Raji (cell line): ENCODE results near the gene KPRP.

Source experiments
- POLR2A ChIP-seq: IDR thresholded peaks from 2 replicates; pipeline ENCODE4 v1.6.1; 2011; ENCODE audit warnings: low read depth, low read length, control low read depth; ENCODE audit not compliant: insufficient read depth

The KPRP gene

GRCh38 chr1:152759453-152760173 lies 1.8 kb downstream of the KPRP start:
- no peak for TF ChIP-seq POLR2A

DNA sequence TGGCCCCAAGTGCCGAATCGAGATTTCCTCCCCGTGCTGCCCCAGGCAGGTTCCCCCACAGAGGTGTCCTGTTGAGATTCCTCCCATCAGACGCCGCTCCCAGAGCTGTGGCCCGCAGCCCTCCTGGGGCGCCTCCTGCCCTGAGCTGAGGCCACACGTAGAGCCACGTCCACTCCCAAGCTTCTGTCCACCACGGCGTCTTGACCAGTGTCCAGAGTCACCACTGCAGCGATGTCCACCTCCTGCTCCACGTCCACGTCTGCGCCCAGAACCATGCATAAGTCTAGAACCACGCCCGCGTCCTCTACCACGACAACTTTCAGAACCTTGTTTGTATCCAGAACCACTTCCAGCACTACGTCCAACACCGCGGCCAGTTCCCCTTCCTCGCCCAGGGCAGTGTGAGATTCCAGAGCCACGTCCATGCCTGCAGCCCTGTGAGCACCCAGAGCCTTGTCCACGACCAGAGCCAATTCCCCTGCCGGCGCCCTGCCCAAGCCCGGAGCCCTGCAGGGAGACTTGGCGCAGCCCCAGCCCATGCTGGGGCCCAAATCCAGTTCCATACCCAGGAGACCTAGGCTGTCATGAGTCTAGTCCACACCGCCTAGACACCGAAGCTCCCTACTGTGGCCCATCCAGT lies 2.8 kb downstream of the KPRP start:
- no peak for TF ChIP-seq POLR2A

DNA sequence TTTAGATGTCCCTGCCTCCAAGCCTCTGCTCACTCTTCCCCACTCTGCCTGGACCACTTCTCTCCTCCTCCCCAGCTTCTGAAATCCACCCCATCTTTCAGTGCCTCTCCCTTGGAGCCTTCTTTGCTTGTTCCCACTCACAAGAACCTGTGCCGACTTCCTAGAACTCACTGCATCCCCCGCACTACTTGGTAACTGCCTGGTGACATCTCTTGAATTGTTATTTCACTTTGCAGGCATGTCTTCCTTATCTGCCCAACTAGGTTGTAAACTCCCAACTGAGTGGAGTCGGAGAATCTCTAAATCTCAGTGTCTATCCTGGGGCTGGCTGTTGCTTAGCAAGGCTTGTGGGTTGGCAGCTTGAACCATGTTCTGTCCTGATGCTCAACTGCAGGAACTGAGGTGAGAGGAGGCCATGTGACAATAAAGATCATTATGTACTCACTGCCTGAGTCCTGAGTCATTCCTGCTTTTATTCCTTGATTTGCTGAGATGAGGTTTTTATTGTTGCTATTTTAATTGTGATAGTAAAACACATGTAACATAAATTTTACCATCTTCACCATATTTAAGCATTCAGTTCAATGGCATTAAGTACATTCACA lies 3.9 kb downstream of the KPRP start:
- no peak for TF ChIP-seq POLR2A

GRCh38 chr1:152768847-152769533 lies 11.2 kb downstream of the KPRP start:
- no peak for TF ChIP-seq POLR2A

DNA sequence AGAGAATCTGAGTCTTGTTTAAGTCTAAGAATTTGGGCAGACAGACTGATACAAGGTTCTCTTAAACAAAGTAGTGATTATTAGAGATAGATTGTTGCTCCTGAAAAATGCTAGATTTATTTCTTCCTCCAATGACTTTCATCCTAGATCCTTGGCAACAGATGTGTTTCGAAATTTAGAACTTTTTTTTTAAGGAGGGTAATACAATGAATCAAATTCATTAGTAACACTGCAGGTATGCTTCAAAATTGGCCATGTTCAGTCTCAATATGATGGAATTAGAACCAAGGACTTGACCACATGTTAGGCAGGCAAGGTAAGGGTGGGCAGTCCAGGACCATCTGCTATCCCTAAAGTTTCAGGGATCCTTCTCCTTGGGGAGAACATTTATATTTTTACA lies 12.6 kb downstream of the KPRP start:
- no peak for TF ChIP-seq POLR2A

DNA sequence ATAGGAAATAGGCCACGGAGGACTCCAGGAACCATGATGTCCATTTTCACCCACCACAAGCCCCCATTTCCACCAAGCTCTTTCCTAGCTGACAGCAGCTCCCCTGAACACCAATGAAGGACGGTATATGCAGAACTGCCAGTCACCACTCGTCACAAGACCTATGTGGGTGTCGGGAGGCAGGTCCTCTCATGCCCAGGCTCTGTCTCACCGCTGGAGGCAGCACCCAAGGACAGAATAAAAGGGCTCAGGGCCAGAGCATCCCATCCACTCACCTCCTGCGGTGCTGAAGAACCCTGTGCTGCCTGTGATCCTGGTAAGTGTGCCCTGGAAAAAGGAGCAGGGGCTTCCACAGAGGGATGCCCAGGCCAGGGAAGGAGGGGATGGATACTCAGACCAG lies 17.1 kb downstream of the KPRP start, which contains the start of gene LCE1F:
Gene LCE1F (plus strand): TSS at position 266 of the 400 bp plus-strand sequence. CDS start 1,232 bp downstream, outside the sequence.
- TF ChIP-seq POLR2A, result no peak

- no peak for TF ChIP-seq POLR2A
Measured at GRCh38 chr1:152776361-152776760, 18.5 kb downstream of the KPRP start.

DNA sequence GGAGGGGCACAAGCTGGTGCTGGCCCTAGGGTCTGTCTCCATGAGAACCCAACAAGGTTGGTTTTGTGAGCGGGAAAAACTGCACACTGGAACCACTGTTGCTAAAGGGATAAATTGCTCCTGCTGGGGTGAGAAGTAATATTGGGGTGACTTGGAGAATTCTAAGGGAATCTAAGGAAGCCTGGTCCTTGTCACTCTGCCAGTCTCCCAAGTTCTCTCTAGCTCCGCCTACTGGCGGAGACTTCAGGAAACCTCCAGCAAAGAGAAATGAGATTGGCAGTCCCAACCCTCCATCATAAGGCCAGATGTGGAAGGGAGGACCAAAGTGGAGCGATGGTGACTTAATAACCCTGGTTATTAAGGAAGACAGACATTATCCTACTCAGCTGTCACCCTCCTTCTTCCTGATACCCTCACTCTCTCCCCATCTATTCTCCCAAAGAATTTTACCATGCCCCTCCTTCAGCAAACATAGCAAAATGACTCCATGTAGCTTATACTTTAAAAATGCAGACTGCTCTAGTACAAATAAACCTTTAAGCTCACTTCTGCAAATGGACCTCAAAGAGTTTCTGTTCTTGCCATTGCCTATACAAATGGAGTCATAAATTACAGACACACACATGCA lies 19.8 kb downstream of the KPRP start:
- no peak for TF ChIP-seq POLR2A

GRCh38 chr1:152783095-152783494 lies 25.3 kb downstream of the KPRP start:
- no peak for TF ChIP-seq POLR2A

- TF ChIP-seq POLR2A, result no peak
Measured at GRCh38 chr1:152786077-152786476, 28.3 kb downstream of the KPRP start, which contains the start of gene LCE1E. LCE1E (plus strand) TSS chr1:152786257; CDS start chr1:152787300, 1,043 bp downstream.

- no peak for TF ChIP-seq POLR2A
Measured at GRCh38 chr1:152795686-152796085, 37.9 kb downstream of the KPRP start.

GRCh38 chr1:152796421-152796820 lies 38.6 kb downstream of the KPRP start, which contains the start of gene LCE1D:
LCE1D (plus strand) TSS chr1:152796721; CDS start chr1:152797795, 1,074 bp downstream.
- TF ChIP-seq POLR2A, result no peak

DNA sequence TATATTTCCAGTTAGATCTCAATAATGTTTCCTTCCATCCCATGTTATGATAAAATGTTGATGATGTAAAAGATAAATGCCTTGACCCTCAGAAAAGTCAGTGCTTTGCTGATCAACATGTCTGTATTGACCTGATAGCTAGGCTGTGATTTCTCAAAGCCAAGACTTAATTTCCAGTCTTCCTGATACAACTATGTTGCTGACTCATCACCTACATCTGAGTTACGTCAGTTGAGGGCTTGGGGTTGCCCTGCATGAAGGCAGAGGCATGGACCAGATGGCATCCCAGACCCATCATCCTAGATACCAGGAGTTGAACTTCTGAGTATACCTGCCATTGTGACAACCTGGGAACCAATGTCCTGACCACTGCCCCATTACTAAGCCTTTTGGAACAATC lies 43.5 kb downstream of the KPRP start:
- no peak for TF ChIP-seq POLR2A

DNA sequence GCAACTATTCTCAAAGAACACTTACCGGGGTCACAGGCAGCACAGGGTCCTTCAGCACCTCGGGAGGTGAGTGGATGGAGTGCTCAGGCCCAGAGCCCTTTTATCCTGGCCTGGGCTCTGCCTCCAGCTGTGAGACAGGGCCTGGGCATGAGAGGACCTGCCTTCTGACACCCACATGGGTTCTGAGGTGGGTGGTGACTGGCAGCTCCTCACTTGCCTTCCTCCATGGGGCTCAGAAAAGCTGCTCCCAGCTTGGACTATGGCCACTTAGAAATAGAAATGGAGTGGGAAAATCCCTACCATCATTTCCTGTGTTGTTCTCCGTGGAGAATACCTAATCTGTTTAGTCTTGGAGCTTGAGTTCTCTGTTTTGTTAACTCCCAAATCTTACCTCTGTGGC lies 48.8 kb downstream of the KPRP start, which contains the start of gene LCE1C:
Gene LCE1C (minus strand): TSS at position 76 of the 400 bp plus-strand sequence. CDS start 1,173 bp downstream, outside the sequence.
- no peak for TF ChIP-seq POLR2A

DNA sequence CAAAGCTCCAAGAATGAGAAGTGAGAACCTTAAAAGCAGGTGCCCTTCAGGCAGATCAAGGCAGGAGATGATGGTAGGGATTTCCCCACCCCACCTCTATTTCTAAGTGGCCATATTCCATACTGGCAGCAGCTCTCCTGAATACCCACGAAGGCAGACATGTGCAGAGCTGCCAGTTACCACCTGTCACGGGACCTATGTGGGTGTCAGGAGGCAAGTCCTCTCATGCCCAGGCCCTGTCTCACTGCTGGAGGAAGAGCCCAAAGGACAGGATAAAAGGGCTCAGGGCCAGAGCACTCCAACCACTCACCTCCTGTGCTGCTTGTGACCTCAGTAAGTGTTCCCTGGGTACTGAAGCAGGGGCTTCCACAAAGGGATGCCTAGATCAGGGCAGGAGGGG lies 53.2 kb downstream of the KPRP start:
- no peak for TF ChIP-seq POLR2A
